ENCODE results near the gene SOS2.

- TF ChIP-seq CTCF (IDR thresholded peaks at IDR 0.05; ENCODE audit: low read length), result no peak
- no peak for TF ChIP-seq EZH2phosphoT487 (IDR thresholded peaks at IDR 0.05; ENCODE audit: low read length)
- TF ChIP-seq EZH2 (optimal IDR thresholded peaks at IDR 0.05; ENCODE audit: low read depth, low read length), result no peak
These were observed 159.0 kb downstream of the SOS2 start for GRCh38 chr14:50072395-50072794.

Data from MM.1S (cell line).